ENCODE results near the gene ZMYM4.

GRCh38 chr1:35274197-35274596 is 5.7 kb downstream of the ZMYM4 start:
- no peak for TF ChIP-seq EZH2phosphoT487 (IDR thresholded peaks at IDR 0.05; ENCODE audit: borderline replicate concordance, low read length)
- no peak for TF ChIP-seq CTCF (IDR thresholded peaks at IDR 0.05; ENCODE audit: low read depth, low read length, poor library complexity, severe bottlenecking)
